ENCODE measurements around the gene GAL. TPM values are rescaled to one million over a fixed set of nuclear protein-coding genes. Genes with fewer than 3 reads are reported as not detected.

GAL gene
- total and polyA plus RNA-seq, 2 of the 13 experiments (the other 11 are each of a cell fraction or from before 2014, with no cell fraction given) = not detected

DNA sequence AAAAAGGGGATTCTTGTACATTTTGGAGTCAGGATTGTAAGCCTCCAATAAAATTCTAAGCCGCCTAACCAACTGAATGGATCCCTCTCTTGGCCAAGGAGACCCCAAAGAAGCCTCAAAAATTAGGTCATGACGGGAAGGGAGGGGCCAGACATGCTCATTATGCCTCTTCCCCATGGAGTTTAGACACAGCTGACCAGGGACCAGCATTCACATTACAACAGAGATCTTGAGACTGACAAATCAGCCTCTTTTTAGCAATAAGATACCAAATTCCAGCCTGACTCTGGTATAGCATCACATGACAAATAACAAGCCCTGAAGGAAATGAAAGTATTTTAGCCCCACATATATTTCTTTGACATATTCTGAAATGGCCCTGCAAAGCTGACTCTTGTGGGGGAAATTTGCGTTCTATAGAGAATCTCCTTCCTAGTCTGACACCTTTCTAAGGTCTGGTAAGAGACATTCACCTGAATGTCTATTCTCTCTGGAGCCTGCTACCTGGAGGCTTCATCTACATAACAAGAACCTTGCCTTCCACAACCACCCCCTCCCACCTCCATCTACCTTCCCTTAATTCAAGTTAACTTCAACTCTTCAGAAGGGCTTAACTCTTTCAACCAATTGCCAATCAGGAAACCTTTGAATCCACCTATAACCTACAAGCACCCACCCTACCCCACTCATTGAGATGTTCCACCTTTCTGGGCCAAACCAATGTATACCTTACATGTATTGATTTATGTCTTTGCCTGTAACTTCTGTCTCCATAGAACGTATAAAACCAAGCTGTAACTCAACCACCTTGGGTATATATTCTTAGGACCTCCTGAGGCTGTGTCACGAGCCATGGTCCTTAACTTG is 10.3 kb downstream of the GAL start (continued):
- TF ChIP-seq RFXAP (CRISPR knock-in tag; IDR thresholded peaks at IDR 0.05; ENCODE audit: borderline replicate concordance) (no peak), ZNF296 (CRISPR knock-in tag; conservative IDR thresholded peaks at IDR 0.05) (no peak), ZNF343 (CRISPR knock-in tag; IDR thresholded peaks at IDR 0.05) (no peak)

DNA sequence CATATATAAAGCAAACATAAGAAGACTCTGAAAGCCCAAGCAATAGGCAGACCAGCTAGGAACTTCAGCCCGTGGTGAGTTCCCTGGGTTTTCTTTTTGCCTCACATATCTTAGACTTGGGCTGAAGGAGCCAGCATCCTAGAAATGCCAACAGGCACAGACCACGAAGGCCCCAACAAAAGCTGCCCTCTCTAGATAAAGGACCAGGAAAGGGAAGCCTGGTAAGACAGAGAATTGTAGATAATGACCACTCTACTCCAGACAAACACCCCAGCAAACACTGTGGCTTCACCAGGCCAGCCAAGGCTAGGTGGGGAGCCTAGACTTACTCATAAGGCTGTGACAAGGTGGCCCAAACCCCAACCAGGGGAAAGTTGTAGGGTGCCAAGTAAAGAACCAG is 11.2 kb downstream of the GAL start:
- DNase-seq (ENCODE audit: low spot score) (no peak), ATAC-seq (no peak), FAIRE-seq (no peak)
- 0% methylated on average over 2 of the region's 2 CpGs for WGBS (ENCODE audit: low lambda C conversion rate)
- Histone ChIP-seq H3K9ac (ENCODE audit: insufficient read depth, low read depth, low read length) (no peak overlapping the region), H3K4me1 (ENCODE audit: insufficient read depth, low read length) (no peaks in the 10 kb centered on the region), H3K4me2 (ENCODE audit: low read depth, low read length) (no peak overlapping the region), H2AFZ (ENCODE audit: low read length) (no peak overlapping the region), H3K27ac (ENCODE audit: extremely low read length, insufficient read depth, low read length) (no peak overlapping the region), H3K9me3 (ENCODE audit: low read length) (no peaks in the 10 kb centered on the region), H4K20me1 (ENCODE audit: insufficient read depth, low read length) (no peaks in the 10 kb centered on the region), H3K4me3 (replicated peaks in 1 of 3; ENCODE audit: insufficient read depth in 1 of 3, low read depth in 2 of 3, low read length in 3 of 3) (no peak overlapping the region), H3K79me2 (ENCODE audit: insufficient read depth, low read length) (no peaks in the 10 kb centered on the region), H3K36me3 (replicated peaks in 1 of 2; ENCODE audit: control insufficient read depth in 1 of 2, insufficient read depth in 2 of 2, low read length in 2 of 2) (no peaks in the 10 kb centered on the region), H3K27me3 (ENCODE audit: control insufficient read depth in 1 of 2, insufficient read depth in 2 of 2, low read length in 2 of 2) (peaks cover 2 to 9% of the 10 kb centered on the region in 2 experiments; a peak in 2 of 5 replicates)
- CTCF ChIA-PET (ENCODE audit: low intra/inter-chr PET ratio, low total read pairs) = no interaction called here
- no TSS peak for BruUV-seq (replicated peaks)
- intact Hi-C loops (cut with micrococcal nuclease; ENCODE audit: unreplicated experiment) = no loop called here
- in situ Hi-C loops (cut with HindIII; ENCODE audit: extremely low pct_ligation_motif_present, low pct_unique_long_range_greater_than_20kb) = no loop called here
- POLR2A ChIA-PET = no interaction called here
- TF ChIP-seq, protein P1, sequence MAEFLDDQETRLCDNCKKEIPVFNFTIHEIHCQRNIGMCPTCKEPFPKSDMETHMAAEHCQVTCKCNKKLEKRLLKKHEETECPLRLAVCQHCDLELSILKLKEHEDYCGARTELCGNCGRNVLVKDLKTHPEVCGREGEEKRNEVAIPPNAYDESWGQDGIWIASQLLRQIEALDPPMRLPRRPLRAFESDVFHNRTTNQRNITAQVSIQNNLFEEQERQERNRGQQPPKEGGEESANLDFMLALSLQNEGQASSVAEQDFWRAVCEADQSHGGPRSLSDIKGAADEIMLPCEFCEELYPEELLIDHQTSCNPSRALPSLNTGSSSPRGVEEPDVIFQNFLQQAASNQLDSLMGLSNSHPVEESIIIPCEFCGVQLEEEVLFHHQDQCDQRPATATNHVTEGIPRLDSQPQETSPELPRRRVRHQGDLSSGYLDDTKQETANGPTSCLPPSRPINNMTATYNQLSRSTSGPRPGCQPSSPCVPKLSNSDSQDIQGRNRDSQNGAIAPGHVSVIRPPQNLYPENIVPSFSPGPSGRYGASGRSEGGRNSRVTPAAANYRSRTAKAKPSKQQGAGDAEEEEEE (CRISPR knock-in tag; IDR thresholded peaks at IDR 0.05; ENCODE audit: borderline replicate concordance) = no peak
- TF ChIP-seq YEATS4 (CRISPR knock-in tag; IDR thresholded peaks at IDR 0.05; ENCODE audit: borderline replicate concordance) (no peak), KDM3A (CRISPR knock-in tag; IDR thresholded peaks at IDR 0.05; ENCODE audit: low read depth) (no peak), REL (CRISPR knock-in tag; conservative IDR thresholded peaks at IDR 0.05) (no peak), MBD4 (IDR thresholded peaks at IDR 0.05; ENCODE audit: borderline replicate concordance, low read length) (no peak), NCOA2 (CRISPR knock-in tag; IDR thresholded peaks at IDR 0.05) (no peak), NFATC3 (CRISPR knock-in tag; IDR thresholded peaks at IDR 0.05) (no peak), HDAC2 (CRISPR knock-in tag; IDR thresholded peaks at IDR 0.05) (no peak), MXD4 (CRISPR knock-in tag; IDR thresholded peaks at IDR 0.05) (no peak), ZNF775 (CRISPR knock-in tag; IDR thresholded peaks at IDR 0.05; ENCODE audit: borderline replicate concordance) (no peak), ZC3H13 (CRISPR knock-in tag; IDR thresholded peaks at IDR 0.05) (no peak), ZNF883 (CRISPR knock-in tag; IDR thresholded peaks at IDR 0.05; ENCODE audit: not compliant biosample characterization) (no peak)
- TF ChIP-seq, protein P2, sequence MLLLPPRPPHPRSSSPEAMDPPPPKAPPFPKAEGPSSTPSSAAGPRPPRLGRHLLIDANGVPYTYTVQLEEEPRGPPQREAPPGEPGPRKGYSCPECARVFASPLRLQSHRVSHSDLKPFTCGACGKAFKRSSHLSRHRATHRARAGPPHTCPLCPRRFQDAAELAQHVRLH (CRISPR knock-in tag; IDR thresholded peaks at IDR 0.05; ENCODE audit: borderline replicate concordance, low read depth) = no peak
- TF ChIP-seq, protein P3, sequence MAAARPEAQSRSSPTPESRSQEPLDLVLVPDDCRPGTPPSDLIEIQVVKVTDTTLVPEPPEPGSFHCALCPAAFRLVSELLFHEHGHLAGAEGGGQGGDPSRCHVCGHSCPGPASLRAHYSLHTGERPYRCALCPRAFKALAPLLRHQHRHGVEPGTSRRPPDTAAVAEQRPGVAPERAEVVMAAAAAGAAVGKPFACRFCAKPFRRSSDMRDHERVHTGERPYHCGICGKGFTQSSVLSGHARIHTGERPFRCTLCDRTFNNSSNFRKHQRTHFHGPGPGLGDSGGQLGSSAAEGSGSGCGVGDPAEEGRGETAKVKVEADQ (CRISPR knock-in tag; IDR thresholded peaks at IDR 0.05; ENCODE audit: borderline replicate concordance) = no peak
- TF ChIP-seq, protein P4, sequence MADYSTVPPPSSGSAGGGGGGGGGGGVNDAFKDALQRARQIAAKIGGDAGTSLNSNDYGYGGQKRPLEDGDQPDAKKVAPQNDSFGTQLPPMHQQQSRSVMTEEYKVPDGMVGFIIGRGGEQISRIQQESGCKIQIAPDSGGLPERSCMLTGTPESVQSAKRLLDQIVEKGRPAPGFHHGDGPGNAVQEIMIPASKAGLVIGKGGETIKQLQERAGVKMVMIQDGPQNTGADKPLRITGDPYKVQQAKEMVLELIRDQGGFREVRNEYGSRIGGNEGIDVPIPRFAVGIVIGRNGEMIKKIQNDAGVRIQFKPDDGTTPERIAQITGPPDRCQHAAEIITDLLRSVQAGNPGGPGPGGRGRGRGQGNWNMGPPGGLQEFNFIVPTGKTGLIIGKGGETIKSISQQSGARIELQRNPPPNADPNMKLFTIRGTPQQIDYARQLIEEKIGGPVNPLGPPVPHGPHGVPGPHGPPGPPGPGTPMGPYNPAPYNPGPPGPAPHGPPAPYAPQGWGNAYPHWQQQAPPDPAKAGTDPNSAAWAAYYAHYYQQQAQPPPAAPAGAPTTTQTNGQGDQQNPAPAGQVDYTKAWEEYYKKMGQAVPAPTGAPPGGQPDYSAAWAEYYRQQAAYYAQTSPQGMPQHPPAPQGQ (CRISPR knock-in tag; IDR thresholded peaks at IDR 0.05; ENCODE audit: borderline replicate concordance) = no peak
